Nephron (organoid): ENCODE data around the gene GP9.

Experiments
- H3K27ac Mint-ChIP-seq, 3 experiments: 2 replicates each; pipeline ENCODE4 v1.8.0; 2020; ENCODE audit warnings: mixed read lengths in 3 of 3, mild to moderate bottlenecking in 2 of 3, moderate library complexity in 1 of 3
- H3K27me3 Mint-ChIP-seq: 2 replicates; pipeline ENCODE4 v1.8.0; 2021; ENCODE audit warnings: low read depth, mild to moderate bottlenecking, moderate library complexity, mixed read lengths
- H3K36me3 Mint-ChIP-seq: 2 replicates; pipeline ENCODE4 v1.8.0; 2020; ENCODE audit warnings: low read depth, mixed read lengths
- H3K4me1 Mint-ChIP-seq: 2 replicates; pipeline ENCODE4 v1.8.0; 2020; ENCODE audit warnings: mixed read lengths
- H3K4me3 Mint-ChIP-seq, 3 experiments: 2 replicates each; pipeline ENCODE4 v1.8.0; 2020; ENCODE audit warnings: mild to moderate bottlenecking in 3 of 3, mixed read lengths in 3 of 3, moderate library complexity in 2 of 3
- H3K9me3 Mint-ChIP-seq: 2 replicates; pipeline ENCODE4 v1.8.0; 2020; ENCODE audit warnings: mixed read lengths
- CTCF ChIP-seq, 3 experiments: fragments of 200-600 bp; sonication (generic); IDR thresholded peaks; one replicate each; pipeline ENCODE4 v1.5.0; 2021; ENCODE audit warnings: antibody characterized with exemption in 3 of 3; ENCODE audit not compliant: unreplicated experiment in 3 of 3

Gene GP9

DNA sequence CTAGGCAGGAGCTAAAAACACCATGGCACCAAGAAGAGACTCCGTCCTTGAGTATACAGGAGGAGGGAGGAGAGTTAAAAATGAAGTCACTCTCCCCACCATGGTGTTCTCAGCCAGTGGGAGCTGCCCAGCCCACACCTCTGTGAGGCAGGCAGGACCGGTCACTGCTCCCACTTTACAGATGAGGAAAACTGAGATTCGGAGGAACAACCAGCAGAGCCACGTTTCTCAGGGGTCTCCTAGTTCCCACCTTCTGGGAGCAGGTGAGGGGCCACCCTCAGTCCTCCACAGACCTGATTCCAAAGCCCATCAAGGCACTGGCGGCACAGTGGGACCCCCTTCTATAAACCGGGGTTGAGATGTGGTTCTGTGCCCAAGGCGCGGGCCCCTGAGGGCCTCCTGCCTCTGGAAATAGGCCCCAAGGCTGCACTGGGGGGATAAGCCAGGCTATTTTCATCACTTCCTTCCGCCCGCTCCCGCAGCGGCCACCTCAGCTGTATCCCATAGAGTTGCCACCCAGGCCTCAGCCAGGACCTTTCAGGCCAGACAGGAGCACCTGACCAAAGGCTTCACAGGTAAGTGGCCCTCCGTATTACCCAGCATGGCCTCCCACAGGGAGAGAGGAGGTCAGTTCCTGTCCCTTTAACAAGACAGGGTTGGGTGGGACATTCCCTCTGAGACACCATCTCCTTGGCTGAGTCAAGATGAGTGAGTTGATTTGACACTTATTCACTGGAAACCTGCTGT lies at the start of gene GP9:
GP9 (plus strand) TSS at position 504 of the 747 bp plus-strand sequence. CDS start 961 bp downstream, outside the sequence.
- Mint-ChIP-seq H3K36me3 (no peaks in the 10 kb centered on the region), H3K9me3 (no peaks in the 10 kb centered on the region), H3K27me3 (peaks cover 21% of the 10 kb centered on the region), H3K4me1 (peaks cover 6% of the 10 kb centered on the region), H3K27ac (no peak within 1 kb of the TSS), H3K4me3 (no peak within 1 kb of the TSS)
- no peak for TF ChIP-seq CTCF (IDR thresholded peaks at IDR 0.05; ENCODE audit: unreplicated experiment in 3 of 3)

DNA sequence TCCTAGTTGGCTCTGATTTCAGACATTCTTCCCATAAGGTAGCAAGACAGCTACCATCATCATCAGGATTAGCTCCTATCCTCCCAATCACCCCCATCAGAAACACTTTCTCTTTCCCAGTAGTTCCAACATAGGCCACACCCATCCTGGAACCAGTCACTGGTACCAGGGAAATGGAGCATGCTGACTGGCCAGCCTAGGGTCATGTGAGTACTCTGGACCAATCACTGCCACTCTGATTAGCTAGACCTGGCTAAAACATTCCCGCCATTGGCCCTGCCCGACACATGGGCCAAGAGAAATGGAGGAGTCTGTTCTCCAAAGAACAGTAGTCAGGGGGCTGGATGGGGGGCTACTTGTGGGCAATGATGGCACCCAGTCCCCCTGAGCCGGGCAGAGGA lies 47.1 kb upstream of the GP9 start:
- Mint-ChIP-seq H3K27me3 (peaks cover 7% of the 10 kb centered on the region), H3K4me3 (no peak overlapping the region), H3K9me3 (no peaks in the 10 kb centered on the region), H3K4me1 (peaks cover 38% of the 10 kb centered on the region), H3K36me3 (no peaks in the 10 kb centered on the region), H3K27ac (no peak overlapping the region)
- TF ChIP-seq CTCF (IDR thresholded peaks at IDR 0.05; ENCODE audit: unreplicated experiment in 3 of 3): no peak

- Mint-ChIP-seq H3K36me3 (no peaks in the 10 kb centered on the region), H3K4me3 (no peak overlapping the region), H3K4me1 (peaks cover 38% of the 10 kb centered on the region), H3K27ac (peak overlapping the region in 1 of 3 experiments; percentile 31), H3K9me3 (no peaks in the 10 kb centered on the region), H3K27me3 (peaks cover 4% of the 10 kb centered on the region)
- TF ChIP-seq CTCF (IDR thresholded peaks at IDR 0.05; ENCODE audit: unreplicated experiment in 3 of 3): no peak
Measured at GRCh38 chr3:129014148-129014547, 46.4 kb upstream of the GP9 start.

- Mint-ChIP-seq H3K9me3 (no peaks in the 10 kb centered on the region), H3K27ac (peak overlapping the region in 1 of 3 experiments; percentile 52), H3K36me3 (no peaks in the 10 kb centered on the region), H3K4me1 (peaks cover 36% of the 10 kb centered on the region), H3K4me3 (no peak overlapping the region), H3K27me3 (peaks cover 4% of the 10 kb centered on the region)
- no peak for TF ChIP-seq CTCF (IDR thresholded peaks at IDR 0.05; ENCODE audit: unreplicated experiment in 3 of 3)
Measured at GRCh38 chr3:129014793-129015345, 45.7 kb upstream of the GP9 start.

- Mint-ChIP-seq H3K27ac (peak overlapping the region; percentile 20 to 52 (median 48)), H3K27me3 (no peaks in the 10 kb centered on the region), H3K36me3 (no peaks in the 10 kb centered on the region), H3K4me1 (peaks cover 36% of the 10 kb centered on the region), H3K9me3 (no peaks in the 10 kb centered on the region), H3K4me3 (no peak overlapping the region)
- TF ChIP-seq CTCF (IDR thresholded peaks at IDR 0.05; ENCODE audit: unreplicated experiment in 3 of 3): no peak
Measured at GRCh38 chr3:129015388-129016105, 45.0 kb upstream of the GP9 start.
